ENCODE results near the gene PTPRA.

DNA sequence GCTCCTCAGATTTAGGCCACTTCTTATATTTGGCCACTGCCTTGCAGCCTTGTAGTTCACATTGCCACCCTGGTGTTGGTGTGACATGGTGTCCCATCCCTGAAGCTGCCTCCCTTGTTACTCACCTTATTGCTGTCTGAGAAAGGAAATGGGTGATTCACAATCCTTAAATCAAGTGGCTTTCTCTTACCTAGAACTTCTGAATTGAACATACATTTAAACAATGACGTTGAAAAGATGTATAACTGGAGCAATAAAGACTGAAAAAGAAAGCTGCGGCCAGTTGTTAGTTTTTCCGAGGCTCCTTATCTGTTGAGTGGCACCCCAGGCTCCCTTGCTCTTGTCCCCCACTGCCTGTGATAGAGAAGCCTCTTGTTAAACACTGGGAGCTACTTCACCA, 141.4 kb downstream of the PTPRA start:
- TF ChIP-seq, protein P1, sequence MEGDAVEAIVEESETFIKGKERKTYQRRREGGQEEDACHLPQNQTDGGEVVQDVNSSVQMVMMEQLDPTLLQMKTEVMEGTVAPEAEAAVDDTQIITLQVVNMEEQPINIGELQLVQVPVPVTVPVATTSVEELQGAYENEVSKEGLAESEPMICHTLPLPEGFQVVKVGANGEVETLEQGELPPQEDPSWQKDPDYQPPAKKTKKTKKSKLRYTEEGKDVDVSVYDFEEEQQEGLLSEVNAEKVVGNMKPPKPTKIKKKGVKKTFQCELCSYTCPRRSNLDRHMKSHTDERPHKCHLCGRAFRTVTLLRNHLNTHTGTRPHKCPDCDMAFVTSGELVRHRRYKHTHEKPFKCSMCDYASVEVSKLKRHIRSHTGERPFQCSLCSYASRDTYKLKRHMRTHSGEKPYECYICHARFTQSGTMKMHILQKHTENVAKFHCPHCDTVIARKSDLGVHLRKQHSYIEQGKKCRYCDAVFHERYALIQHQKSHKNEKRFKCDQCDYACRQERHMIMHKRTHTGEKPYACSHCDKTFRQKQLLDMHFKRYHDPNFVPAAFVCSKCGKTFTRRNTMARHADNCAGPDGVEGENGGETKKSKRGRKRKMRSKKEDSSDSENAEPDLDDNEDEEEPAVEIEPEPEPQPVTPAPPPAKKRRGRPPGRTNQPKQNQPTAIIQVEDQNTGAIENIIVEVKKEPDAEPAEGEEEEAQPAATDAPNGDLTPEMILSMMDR (IDR thresholded peaks at IDR 0.05), result no peak
- TF ChIP-seq POLR2A (IDR thresholded peaks at IDR 0.05), result no peak
- no peak for TF ChIP-seq POLR2AphosphoS5 (IDR thresholded peaks at IDR 0.05)
- TF ChIP-seq EP300 (IDR thresholded peaks at IDR 0.05), result no peak
